Measurements from ENCODE around the gene HOXB4. TPM values are rescaled to one million over a fixed set of nuclear protein-coding genes. Genes with fewer than 3 reads are reported as not detected.

Gene HOXB4
- total and polyA plus RNA-seq, 10 of the 15 experiments (the other 5 are each of a cell fraction or from before 2014, with no cell fraction given), result 0.35 to 5.8 (median 3.0) TPM

DNA sequence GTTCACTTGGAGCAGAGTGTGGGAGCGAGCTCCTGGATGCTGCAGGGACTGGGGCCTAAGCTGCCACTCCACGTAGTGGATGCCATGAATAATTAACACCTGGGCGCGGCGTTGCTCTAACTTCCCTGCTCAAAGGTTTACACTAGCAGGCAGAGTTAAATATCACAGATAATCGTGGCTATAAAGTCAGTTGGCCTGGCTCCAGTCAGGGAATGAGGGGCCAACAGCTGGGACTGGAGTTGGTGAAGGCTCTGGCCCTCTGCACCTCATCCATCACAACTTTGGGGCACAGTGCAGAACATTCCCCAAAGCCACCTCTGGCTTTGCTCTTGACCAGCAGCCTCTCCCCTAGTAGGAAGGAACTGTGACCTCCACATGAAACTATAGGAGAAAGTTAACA lies 10.9 kb downstream of the HOXB4 start:
- no peak overlapping the region for H3K9ac ChIP-seq (ENCODE audit: control insufficient read depth, insufficient read depth, low read length)
- FAIRE-seq (no peak), DNase-seq (ENCODE audit: low read depth, low spot score) (no peak), ATAC-seq (no peak)
- H3K27ac ChIP-seq (ENCODE audit: control insufficient read depth, insufficient read depth), result no peak overlapping the region
- ChIA-PET CTCF (interaction anchor here (0.6 kb wide), 1 partner anchor 304 kb away, joined by 3 read pairs; no protein-coding TSS in a partner anchor), POLR2A (no interaction called here), RAD21 (ENCODE audit: unreplicated experiment) (interaction anchor here (1.1 to 1.4 kb wide), 2 partner anchors 16 to 74 kb away, joined by 3 read pairs; no protein-coding TSS in a partner anchor), SMC1A (ENCODE audit: uncharacterized antibody, unreplicated experiment) (interaction anchor here (0.9 kb wide), 1 partner anchor 62 kb away, joined by 3 read pairs; no protein-coding TSS in a partner anchor)
- H3K9me3 ChIP-seq (replicated peaks; ENCODE audit: control insufficient read depth, insufficient read depth, low read length), result no peaks in the 10 kb centered on the region
- BruUV-seq (replicated peaks), result no TSS peak
- H2AFZ ChIP-seq (ENCODE audit: control insufficient read depth, low read depth, low read length), result no peak overlapping the region
- H3K4me1 ChIP-seq (ENCODE audit: control insufficient read depth, insufficient read depth, low read length), result no peaks in the 10 kb centered on the region
- in situ Hi-C loops (cut with MboI), result no loop called here
- intact Hi-C loops (cut with micrococcal nuclease; ENCODE audit: unreplicated experiment), result no loop called here
- H3K27me3 ChIP-seq (replicated peaks in 1 of 2; ENCODE audit: control insufficient read depth in 2 of 2, insufficient read depth in 2 of 2, low read length in 1 of 2), result no peaks in the 10 kb centered on the region
- no peaks in the 10 kb centered on the region for H3K79me2 ChIP-seq (ENCODE audit: control insufficient read depth, insufficient read depth, low read length)
- no peaks in the 10 kb centered on the region for H4K20me1 ChIP-seq (ENCODE audit: control insufficient read depth, insufficient read depth)
- no peak overlapping the region for H3K4me2 ChIP-seq (ENCODE audit: control insufficient read depth, insufficient read depth)
- no peak overlapping the region for H3K4me3 ChIP-seq
- TF ChIP-seq TCF3 (IDR thresholded peaks at IDR 0.05; ENCODE audit: borderline replicate concordance, insufficient read depth, low read depth, low read length) (no peak), RCOR1 (conservative IDR thresholded peaks at IDR 0.05; ENCODE audit: low read depth, low read length) (no peak)
- WGBS (ENCODE audit: insufficient coverage, insufficient replicate concordance, low lambda C conversion rate, missing lambda C conversion rate), result 75% methylated on average over 6 of the region's 6 CpGs
- no peaks in the 10 kb centered on the region; a peak in 1 of 4 replicates for H3K36me3 ChIP-seq (ENCODE audit: control insufficient read depth in 2 of 2, insufficient read depth in 2 of 2, low read length in 1 of 2)

DNA sequence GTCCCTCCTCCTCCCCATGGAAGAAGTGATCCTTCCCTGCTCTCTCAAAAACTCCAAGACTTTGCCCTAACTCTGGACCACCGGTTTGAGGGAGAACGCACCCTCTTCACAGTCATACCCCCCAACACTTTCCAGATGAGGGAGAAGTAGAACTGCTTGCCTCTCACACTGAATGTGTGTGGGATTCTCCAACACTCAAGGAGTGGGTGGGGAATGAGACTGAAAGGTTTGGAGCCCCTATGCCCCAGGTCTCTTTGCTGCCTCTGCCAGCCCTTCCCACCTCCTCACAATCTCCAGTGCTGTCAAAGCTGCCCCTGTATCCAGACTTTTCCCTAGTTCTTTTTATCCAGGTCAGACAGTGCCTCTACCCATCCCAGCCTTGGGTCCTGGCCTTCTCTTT lies 11.4 kb downstream of the HOXB4 start:
- intact Hi-C loops (cut with micrococcal nuclease; ENCODE audit: unreplicated experiment), result no loop called here
- Histone ChIP-seq H3K27me3 (replicated peaks in 1 of 2; ENCODE audit: control insufficient read depth in 2 of 2, insufficient read depth in 2 of 2, low read length in 1 of 2) (no peaks in the 10 kb centered on the region), H3K9me3 (replicated peaks; ENCODE audit: control insufficient read depth, insufficient read depth, low read length) (no peaks in the 10 kb centered on the region), H3K27ac (ENCODE audit: control insufficient read depth, insufficient read depth) (no peak overlapping the region), H3K36me3 (ENCODE audit: control insufficient read depth in 2 of 2, insufficient read depth in 2 of 2, low read length in 1 of 2) (no peaks in the 10 kb centered on the region; a peak in 1 of 4 replicates), H3K79me2 (ENCODE audit: control insufficient read depth, insufficient read depth, low read length) (no peaks in the 10 kb centered on the region), H2AFZ (ENCODE audit: control insufficient read depth, low read depth, low read length) (no peak overlapping the region), H4K20me1 (ENCODE audit: control insufficient read depth, insufficient read depth) (no peaks in the 10 kb centered on the region), H3K9ac (ENCODE audit: control insufficient read depth, insufficient read depth, low read length) (no peak overlapping the region), H3K4me3 (no peak overlapping the region), H3K4me1 (ENCODE audit: control insufficient read depth, insufficient read depth, low read length) (no peaks in the 10 kb centered on the region), H3K4me2 (ENCODE audit: control insufficient read depth, insufficient read depth) (no peak overlapping the region)
- in situ Hi-C loops (cut with MboI), result no loop called here
- ChIA-PET CTCF (no interaction called here), SMC1A (ENCODE audit: uncharacterized antibody, unreplicated experiment) (interaction anchor here (0.6 to 1.2 kb wide), 3 partner anchors 8 to 74 kb away, joined by 3 to 7 read pairs (median 3); no protein-coding TSS in a partner anchor), POLR2A (interaction anchor here (1.2 kb wide), 1 partner anchor 21 kb away, joined by 3 read pairs; no protein-coding TSS in a partner anchor), RAD21 (ENCODE audit: unreplicated experiment) (interaction anchor here (1.1 kb wide), 1 partner anchor 16 kb away, joined by 3 read pairs; no protein-coding TSS in a partner anchor)
- DNase-seq (ENCODE audit: low read depth, low spot score) (no peak), ATAC-seq (no peak), FAIRE-seq (no peak)
- BruUV-seq (replicated peaks), result no TSS peak
- TF ChIP-seq FOXK2 (IDR thresholded peaks at IDR 0.05), result no peak
- TF ChIP-seq, protein P1, sequence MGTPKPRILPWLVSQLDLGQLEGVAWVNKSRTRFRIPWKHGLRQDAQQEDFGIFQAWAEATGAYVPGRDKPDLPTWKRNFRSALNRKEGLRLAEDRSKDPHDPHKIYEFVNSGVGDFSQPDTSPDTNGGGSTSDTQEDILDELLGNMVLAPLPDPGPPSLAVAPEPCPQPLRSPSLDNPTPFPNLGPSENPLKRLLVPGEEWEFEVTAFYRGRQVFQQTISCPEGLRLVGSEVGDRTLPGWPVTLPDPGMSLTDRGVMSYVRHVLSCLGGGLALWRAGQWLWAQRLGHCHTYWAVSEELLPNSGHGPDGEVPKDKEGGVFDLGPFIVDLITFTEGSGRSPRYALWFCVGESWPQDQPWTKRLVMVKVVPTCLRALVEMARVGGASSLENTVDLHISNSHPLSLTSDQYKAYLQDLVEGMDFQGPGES (IDR thresholded peaks at IDR 0.05), result no peak
- TF ChIP-seq, protein P2, sequence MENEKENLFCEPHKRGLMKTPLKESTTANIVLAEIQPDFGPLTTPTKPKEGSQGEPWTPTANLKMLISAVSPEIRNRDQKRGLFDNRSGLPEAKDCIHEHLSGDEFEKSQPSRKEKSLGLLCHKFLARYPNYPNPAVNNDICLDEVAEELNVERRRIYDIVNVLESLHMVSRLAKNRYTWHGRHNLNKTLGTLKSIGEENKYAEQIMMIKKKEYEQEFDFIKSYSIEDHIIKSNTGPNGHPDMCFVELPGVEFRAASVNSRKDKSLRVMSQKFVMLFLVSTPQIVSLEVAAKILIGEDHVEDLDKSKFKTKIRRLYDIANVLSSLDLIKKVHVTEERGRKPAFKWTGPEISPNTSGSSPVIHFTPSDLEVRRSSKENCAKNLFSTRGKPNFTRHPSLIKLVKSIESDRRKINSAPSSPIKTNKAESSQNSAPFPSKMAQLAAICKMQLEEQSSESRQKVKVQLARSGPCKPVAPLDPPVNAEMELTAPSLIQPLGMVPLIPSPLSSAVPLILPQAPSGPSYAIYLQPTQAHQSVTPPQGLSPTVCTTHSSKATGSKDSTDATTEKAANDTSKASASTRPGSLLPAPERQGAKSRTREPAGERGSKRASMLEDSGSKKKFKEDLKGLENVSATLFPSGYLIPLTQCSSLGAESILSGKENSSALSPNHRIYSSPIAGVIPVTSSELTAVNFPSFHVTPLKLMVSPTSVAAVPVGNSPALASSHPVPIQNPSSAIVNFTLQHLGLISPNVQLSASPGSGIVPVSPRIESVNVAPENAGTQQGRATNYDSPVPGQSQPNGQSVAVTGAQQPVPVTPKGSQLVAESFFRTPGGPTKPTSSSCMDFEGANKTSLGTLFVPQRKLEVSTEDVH (IDR thresholded peaks at IDR 0.05; ENCODE audit: low read depth, partially characterized antibody), result no peak
- TF ChIP-seq BMI1 (IDR thresholded peaks at IDR 0.05; ENCODE audit: borderline replicate concordance), result no peak
- 18% methylated on average over 2 of the region's 2 CpGs for WGBS (ENCODE audit: insufficient coverage, insufficient replicate concordance, low lambda C conversion rate, missing lambda C conversion rate)

Data from GM12878 (cell line).